SU-DHL-6 (cell line): ENCODE results near the gene CAVIN3.

Source experiments
- EZH2phosphoT487 ChIP-seq: fragments of 200-600 bp; sonication (generic), shearing (Covaris generic); conservative IDR thresholded peaks from 2 replicates; pipeline ENCODE4 v1.6.1; 2018; ENCODE audit warnings: mild to moderate bottlenecking, antibody characterized with exemption, low read length, moderate library complexity, mixed read lengths
- TF ChIP-seq, protein P1 (sequence below): fragments of 200-600 bp; sonication (generic); IDR thresholded peaks from one replicate; pipeline ENCODE4 v1.5.1; 2017; ENCODE audit warnings: antibody characterized with exemption, mild to moderate bottlenecking, low read length, moderate library complexity; ENCODE audit not compliant: insufficient read depth, poor library complexity, severe bottlenecking

DNA sequence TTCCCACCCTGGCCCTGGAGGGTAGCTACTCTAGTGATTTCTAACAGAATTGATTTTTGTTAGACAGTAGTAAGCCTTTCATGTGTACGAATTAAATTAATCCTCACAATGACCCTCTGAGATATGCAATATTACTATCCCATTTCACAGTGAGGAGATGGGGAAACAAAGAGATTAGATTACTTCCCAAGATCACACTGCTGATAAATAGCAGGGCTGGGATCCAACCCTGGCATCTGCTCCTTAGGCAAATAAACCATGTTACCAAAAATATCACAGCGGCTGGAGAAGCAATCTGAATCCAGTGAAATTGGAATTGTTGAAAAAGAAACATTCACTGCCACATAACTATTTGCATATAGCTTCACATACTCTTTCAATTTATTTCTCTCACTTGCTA lies 12.8 kb upstream of the CAVIN3 start:
- TF ChIP-seq, protein P1, sequence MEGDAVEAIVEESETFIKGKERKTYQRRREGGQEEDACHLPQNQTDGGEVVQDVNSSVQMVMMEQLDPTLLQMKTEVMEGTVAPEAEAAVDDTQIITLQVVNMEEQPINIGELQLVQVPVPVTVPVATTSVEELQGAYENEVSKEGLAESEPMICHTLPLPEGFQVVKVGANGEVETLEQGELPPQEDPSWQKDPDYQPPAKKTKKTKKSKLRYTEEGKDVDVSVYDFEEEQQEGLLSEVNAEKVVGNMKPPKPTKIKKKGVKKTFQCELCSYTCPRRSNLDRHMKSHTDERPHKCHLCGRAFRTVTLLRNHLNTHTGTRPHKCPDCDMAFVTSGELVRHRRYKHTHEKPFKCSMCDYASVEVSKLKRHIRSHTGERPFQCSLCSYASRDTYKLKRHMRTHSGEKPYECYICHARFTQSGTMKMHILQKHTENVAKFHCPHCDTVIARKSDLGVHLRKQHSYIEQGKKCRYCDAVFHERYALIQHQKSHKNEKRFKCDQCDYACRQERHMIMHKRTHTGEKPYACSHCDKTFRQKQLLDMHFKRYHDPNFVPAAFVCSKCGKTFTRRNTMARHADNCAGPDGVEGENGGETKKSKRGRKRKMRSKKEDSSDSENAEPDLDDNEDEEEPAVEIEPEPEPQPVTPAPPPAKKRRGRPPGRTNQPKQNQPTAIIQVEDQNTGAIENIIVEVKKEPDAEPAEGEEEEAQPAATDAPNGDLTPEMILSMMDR: no peak
- TF ChIP-seq EZH2phosphoT487: no peak
